ENCODE measurements around the gene LARP1.
"Not testable (repeated sequence)": the region's sequence is repeated elsewhere in the genome, so short reads cannot be mapped to it uniquely, and the experiment has no call there.

The LARP1 gene

GRCh38 chr5:154820383-154820782 lies 65.2 kb downstream of the LARP1 start:
- peaks cover 29% of the 10 kb centered on the region for H3K36me3 ChIP-seq
- H3K4me3 ChIP-seq (ENCODE audit: low read depth, low read length): no peak overlapping the region
- H3K9me3 ChIP-seq (ENCODE audit: severe bottlenecking): no peaks in the 10 kb centered on the region
- no peak overlapping the region for H3K27ac ChIP-seq
- H3K27me3 ChIP-seq (ENCODE audit: insufficient read depth, low read depth, severe bottlenecking): no peaks in the 10 kb centered on the region
- DNase-seq: no peak
- TF ChIP-seq CTCF (IDR thresholded peaks at IDR 0.05; ENCODE audit: low read depth, low read length): no peak

DNA sequence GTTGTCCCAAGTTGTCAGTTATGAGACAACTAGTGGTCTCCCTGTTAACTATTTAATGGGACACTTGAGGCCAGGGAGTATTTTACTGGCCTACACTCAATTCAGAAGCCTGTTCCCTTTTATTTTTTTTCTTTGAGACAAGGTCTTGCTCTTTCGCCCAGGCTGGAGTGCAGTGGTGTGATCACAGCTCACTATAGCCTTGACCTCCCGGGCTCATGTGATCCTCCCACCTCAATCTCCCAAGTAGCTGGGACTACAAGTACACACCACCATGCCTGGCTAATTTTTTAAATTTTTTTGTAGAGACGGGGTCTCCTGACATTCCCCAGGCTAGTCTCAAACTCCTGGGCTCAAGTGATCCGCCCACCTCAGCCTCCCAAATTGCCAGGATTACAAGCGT lies 67.7 kb downstream of the LARP1 start:
- not testable (repeated sequence) for H3K27me3 ChIP-seq (ENCODE audit: insufficient read depth, low read depth, severe bottlenecking); H3K27ac ChIP-seq; H3K4me3 ChIP-seq (ENCODE audit: low read depth, low read length); DNase-seq; H3K9me3 ChIP-seq (ENCODE audit: severe bottlenecking)
- H3K36me3 ChIP-seq: peaks cover 11% of the 10 kb centered on the region

- H3K36me3 ChIP-seq: peaks cover 4% of the 10 kb centered on the region
Measured at GRCh38 chr5:154823605-154824004, 68.4 kb downstream of the LARP1 start.

GRCh38 chr5:154824070-154824469 lies 68.9 kb downstream of the LARP1 start:
- no peak for DNase-seq
- Histone ChIP-seq H3K4me3 (ENCODE audit: low read depth, low read length) (no peak overlapping the region), H3K9me3 (ENCODE audit: severe bottlenecking) (no peaks in the 10 kb centered on the region), H3K27ac (no peak overlapping the region), H3K36me3 (peaks cover 3% of the 10 kb centered on the region), H3K27me3 (ENCODE audit: insufficient read depth, low read depth, severe bottlenecking) (no peaks in the 10 kb centered on the region)
- no peak for TF ChIP-seq CTCF (IDR thresholded peaks at IDR 0.05; ENCODE audit: low read depth, low read length)

More at GRCh38 chr5:154823605-154824004, 68.4 kb downstream of the LARP1 start:
- no peak for DNase-seq
- Histone ChIP-seq H3K27ac (no peak overlapping the region), H3K9me3 (ENCODE audit: severe bottlenecking) (no peaks in the 10 kb centered on the region), H3K27me3 (ENCODE audit: insufficient read depth, low read depth, severe bottlenecking) (no peaks in the 10 kb centered on the region), H3K4me3 (ENCODE audit: low read depth, low read length) (no peak overlapping the region)
- no peak for TF ChIP-seq CTCF (IDR thresholded peaks at IDR 0.05; ENCODE audit: low read depth, low read length)

DNA sequence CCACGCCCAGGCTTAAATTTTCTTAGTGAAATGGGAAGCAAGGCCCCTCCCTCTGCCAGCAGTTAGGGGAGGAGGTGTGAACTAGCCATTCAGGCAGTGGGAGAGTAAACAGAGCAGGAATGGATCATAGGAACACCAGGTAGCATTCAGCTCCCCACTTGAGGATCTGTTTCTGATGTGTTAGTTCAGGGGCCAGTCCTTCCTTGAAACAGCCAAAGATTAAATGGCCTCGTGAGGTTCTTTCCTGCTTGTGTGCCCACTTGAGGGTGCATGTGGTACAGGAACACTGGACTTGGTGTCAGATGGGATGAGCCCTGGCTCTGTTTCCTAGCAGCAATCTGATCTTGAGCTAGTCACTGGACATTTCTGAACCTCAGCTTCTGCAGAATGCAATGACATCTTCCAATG lies 74.0 kb downstream of the LARP1 start:
- H3K36me3 ChIP-seq: no peaks in the 10 kb centered on the region; the same call in 1 of the 2 replicates
- no peak overlapping the region for H3K27ac ChIP-seq
- no peaks in the 10 kb centered on the region for H3K9me3 ChIP-seq (ENCODE audit: severe bottlenecking)
- no peak for DNase-seq
- no peak overlapping the region for H3K4me3 ChIP-seq (ENCODE audit: low read depth, low read length)
- no peaks in the 10 kb centered on the region for H3K27me3 ChIP-seq (ENCODE audit: insufficient read depth, low read depth, severe bottlenecking)
- TF ChIP-seq CTCF (IDR thresholded peaks at IDR 0.05; ENCODE audit: low read depth, low read length): no peak

DNA sequence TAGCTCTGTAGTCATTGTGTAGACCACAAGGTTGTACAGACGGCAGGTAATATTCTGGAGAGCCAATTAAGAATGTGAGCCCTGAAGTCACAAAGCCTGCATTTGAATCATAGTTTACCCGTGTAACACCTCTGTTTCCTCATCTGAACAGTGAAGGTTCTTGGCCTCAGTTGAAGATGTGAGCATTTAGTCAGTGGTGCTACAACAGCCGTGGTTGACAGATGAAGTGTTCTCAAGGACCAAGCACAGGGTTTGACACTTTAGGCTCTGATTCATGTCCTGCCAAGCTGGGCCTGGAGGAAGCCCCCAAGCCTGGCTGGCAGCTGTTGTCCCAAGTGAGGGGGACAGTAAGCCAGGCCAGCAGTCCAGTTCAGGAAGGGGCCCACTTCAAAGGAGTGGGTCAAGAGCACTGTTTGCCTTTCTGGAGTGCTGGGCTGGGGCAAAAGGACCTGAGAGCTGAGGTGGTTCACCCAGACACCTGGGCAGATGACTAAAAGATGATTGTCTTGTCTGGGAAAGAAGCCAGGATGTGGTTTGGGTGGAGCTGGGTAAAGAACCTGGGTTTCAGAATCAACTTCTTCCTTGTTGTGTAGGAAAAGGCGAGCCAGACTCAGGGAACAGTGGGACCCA lies 74.5 kb downstream of the LARP1 start:
- no peak for TF ChIP-seq CTCF (IDR thresholded peaks at IDR 0.05; ENCODE audit: low read depth, low read length)
- Histone ChIP-seq H3K9me3 (ENCODE audit: severe bottlenecking) (no peaks in the 10 kb centered on the region), H3K36me3 (no peaks in the 10 kb centered on the region; the same call in 1 of the 2 replicates), H3K27me3 (ENCODE audit: insufficient read depth, low read depth, severe bottlenecking) (no peaks in the 10 kb centered on the region), H3K4me3 (ENCODE audit: low read depth, low read length) (no peak overlapping the region), H3K27ac (no peak overlapping the region)
- no peak for DNase-seq
